KMS-11 (cell line): ENCODE measurements around the gene PLK3.
"Not testable (repeated sequence)": the region's sequence is repeated elsewhere in the genome, so short reads cannot be mapped to it uniquely, and the experiment has no call there.

Source experiments
- H2AFZ ChIP-seq: fragments of 200-600 bp; sonication (generic); 2 replicates; pipeline ENCODE4 v1.6.1; 2016; ENCODE audit warnings: antibody characterized with exemption, mixed run types, low read depth
- H3K27ac ChIP-seq: fragments of 200-600 bp; sonication (generic); 2 replicates; pipeline ENCODE4 v1.6.1; 2016; ENCODE audit warnings: mild to moderate bottlenecking, mixed run types
- H3K27me3 ChIP-seq: fragments of 200-600 bp; sonication (generic); 2 replicates; pipeline ENCODE4 v1.6.1; 2017; ENCODE audit warnings: mild to moderate bottlenecking, low read depth, mixed run types, moderate library complexity; ENCODE audit not compliant: insufficient read depth
- H3K36me3 ChIP-seq: fragments of 200-600 bp; sonication (generic); 2 replicates; pipeline ENCODE4 v1.6.1; 2017; ENCODE audit warnings: mild to moderate bottlenecking, mixed run types; ENCODE audit not compliant: insufficient read depth
- H3K4me1 ChIP-seq: fragments of 200-600 bp; sonication (generic); 2 replicates; pipeline ENCODE4 v1.6.1; 2016; ENCODE audit warnings: mild to moderate bottlenecking, low read depth, mixed run types; ENCODE audit not compliant: poor library complexity, severe bottlenecking
- H3K4me2 ChIP-seq: fragments of 200-600 bp; sonication (generic); 2 replicates; pipeline ENCODE4 v1.7.0; 2016; ENCODE audit warnings: mild to moderate bottlenecking, mixed run types
- H3K4me3 ChIP-seq: fragments of 200-600 bp; sonication (generic); IDR thresholded peaks from 2 replicates; pipeline ENCODE4 v1.6.1; 2017; ENCODE audit warnings: low read depth, low read length, mixed read lengths; ENCODE audit not compliant: insufficient read depth
- H3K79me2 ChIP-seq: fragments of 200-600 bp; sonication (generic); 2 replicates; pipeline ENCODE4 v1.6.1; 2016; ENCODE audit warnings: low read depth, mixed run types; ENCODE audit not compliant: insufficient read depth
- H3K9ac ChIP-seq: fragments of 200-600 bp; sonication (generic); 2 replicates; pipeline ENCODE4 v1.6.1; 2016; ENCODE audit warnings: mild to moderate bottlenecking, mixed run types
- H4K20me1 ChIP-seq: fragments of 200-600 bp; sonication (generic); 2 replicates; pipeline ENCODE4 v1.6.1; 2016; ENCODE audit warnings: mild to moderate bottlenecking, mixed run types; ENCODE audit not compliant: insufficient read depth
- TF ChIP-seq, protein P1 (sequence below): fragments of 200-600 bp; sonication (generic); conservative IDR thresholded peaks from 2 replicates; pipeline ENCODE4 v1.6.1; 2017; ENCODE audit warnings: low read depth, mild to moderate bottlenecking, antibody characterized with exemption, low read length, moderate library complexity, mixed read lengths

PLK3 gene

GRCh38 chr1:44822981-44823451, 22.8 kb downstream of the PLK3 start:
- H4K20me1 ChIP-seq: no peaks in the 10 kb centered on the region
- no peak overlapping the region for H3K27ac ChIP-seq
- no peak overlapping the region for H3K9ac ChIP-seq
- H2AFZ ChIP-seq: no peak overlapping the region
- TF ChIP-seq, protein P1, sequence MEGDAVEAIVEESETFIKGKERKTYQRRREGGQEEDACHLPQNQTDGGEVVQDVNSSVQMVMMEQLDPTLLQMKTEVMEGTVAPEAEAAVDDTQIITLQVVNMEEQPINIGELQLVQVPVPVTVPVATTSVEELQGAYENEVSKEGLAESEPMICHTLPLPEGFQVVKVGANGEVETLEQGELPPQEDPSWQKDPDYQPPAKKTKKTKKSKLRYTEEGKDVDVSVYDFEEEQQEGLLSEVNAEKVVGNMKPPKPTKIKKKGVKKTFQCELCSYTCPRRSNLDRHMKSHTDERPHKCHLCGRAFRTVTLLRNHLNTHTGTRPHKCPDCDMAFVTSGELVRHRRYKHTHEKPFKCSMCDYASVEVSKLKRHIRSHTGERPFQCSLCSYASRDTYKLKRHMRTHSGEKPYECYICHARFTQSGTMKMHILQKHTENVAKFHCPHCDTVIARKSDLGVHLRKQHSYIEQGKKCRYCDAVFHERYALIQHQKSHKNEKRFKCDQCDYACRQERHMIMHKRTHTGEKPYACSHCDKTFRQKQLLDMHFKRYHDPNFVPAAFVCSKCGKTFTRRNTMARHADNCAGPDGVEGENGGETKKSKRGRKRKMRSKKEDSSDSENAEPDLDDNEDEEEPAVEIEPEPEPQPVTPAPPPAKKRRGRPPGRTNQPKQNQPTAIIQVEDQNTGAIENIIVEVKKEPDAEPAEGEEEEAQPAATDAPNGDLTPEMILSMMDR: no peak
- no peak overlapping the region for H3K4me2 ChIP-seq
- no peak overlapping the region for H3K4me3 ChIP-seq
- no peaks in the 10 kb centered on the region for H3K27me3 ChIP-seq
- H3K79me2 ChIP-seq: no peaks in the 10 kb centered on the region
- H3K4me1 ChIP-seq: peaks cover 17% of the 10 kb centered on the region
- H3K36me3 ChIP-seq: no peaks in the 10 kb centered on the region

- H3K4me2 ChIP-seq, H3K4me3 ChIP-seq, H3K4me1 ChIP-seq, H3K27me3 ChIP-seq, H4K20me1 ChIP-seq, H3K27ac ChIP-seq, H2AFZ ChIP-seq, H3K36me3 ChIP-seq, H3K9ac ChIP-seq, H3K79me2 ChIP-seq: not testable (repeated sequence)
Measured at GRCh38 chr1:44824392-44824791, 24.2 kb downstream of the PLK3 start.

- H3K27ac ChIP-seq: no peak overlapping the region
- H2AFZ ChIP-seq: no peak overlapping the region
- H3K79me2 ChIP-seq: no peaks in the 10 kb centered on the region
- H3K27me3 ChIP-seq: no peaks in the 10 kb centered on the region
- no peak overlapping the region for H3K9ac ChIP-seq
- H3K36me3 ChIP-seq: no peaks in the 10 kb centered on the region
- TF ChIP-seq, protein P1: no peak
- no peaks in the 10 kb centered on the region for H4K20me1 ChIP-seq
- H3K4me1 ChIP-seq: no peaks in the 10 kb centered on the region
- H3K4me3 ChIP-seq: no peak overlapping the region
- H3K4me2 ChIP-seq: no peak overlapping the region
Measured at GRCh38 chr1:44826375-44827196, 26.4 kb downstream of the PLK3 start.

DNA sequence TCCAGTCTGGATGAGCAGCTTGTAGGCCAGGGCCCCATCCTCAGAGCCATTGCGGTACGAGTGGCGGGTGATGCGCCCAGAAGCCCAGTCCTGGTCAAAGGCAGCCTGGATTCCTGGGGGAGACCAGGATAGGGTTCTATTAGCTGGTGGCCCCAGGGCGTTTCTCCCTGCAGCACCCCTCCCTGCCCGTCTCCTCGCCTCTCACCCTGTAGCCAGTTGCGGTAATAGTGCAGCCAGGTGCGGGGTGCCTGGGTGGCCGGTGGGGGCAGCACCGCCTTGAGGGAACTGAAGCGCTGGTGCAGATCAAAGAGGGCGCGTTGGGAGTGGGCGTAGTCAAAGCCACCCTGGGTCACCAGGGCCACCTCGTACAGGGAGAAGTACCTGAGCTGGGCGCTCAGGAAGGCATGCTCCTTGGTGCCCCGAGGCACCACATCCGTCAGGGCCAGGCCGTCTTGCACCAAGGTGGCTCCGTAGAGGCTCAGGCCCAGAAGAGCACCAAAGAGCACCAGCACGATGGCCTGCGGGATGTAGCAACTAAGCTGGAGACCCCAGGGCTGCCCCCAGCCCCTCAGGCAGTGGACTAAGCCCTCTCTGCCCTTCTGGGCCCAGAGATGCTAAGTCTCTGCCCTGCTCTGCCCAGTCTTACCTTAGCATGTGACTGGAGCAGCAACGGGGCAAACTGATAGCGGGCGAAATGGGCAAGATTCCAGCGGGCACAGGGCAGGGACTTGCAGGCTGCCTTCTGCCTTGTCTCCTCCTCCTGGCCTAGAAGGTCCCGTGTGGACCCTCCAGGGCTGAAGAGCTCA, 27.2 kb downstream of the PLK3 start:
- no peaks in the 10 kb centered on the region for H3K79me2 ChIP-seq
- no peaks in the 10 kb centered on the region for H3K27me3 ChIP-seq
- H3K4me2 ChIP-seq: no peak overlapping the region
- TF ChIP-seq, protein P1: no peak
- H3K9ac ChIP-seq: no peak overlapping the region
- no peaks in the 10 kb centered on the region for H3K4me1 ChIP-seq
- H3K36me3 ChIP-seq: no peaks in the 10 kb centered on the region
- no peak overlapping the region for H2AFZ ChIP-seq
- H3K4me3 ChIP-seq: no peak overlapping the region
- H3K27ac ChIP-seq: no peak overlapping the region
- no peaks in the 10 kb centered on the region for H4K20me1 ChIP-seq
